Mesendoderm (in vitro differentiated cells): ENCODE results near the gene MEX3A.

ENCODE experiments used
- DNase-seq: peaks from one replicate; pipeline ENCODE4 v3.0.0; 2013
- H2AK5ac ChIP-seq: 2 replicates; pipeline ENCODE4 v1.6.1; 2013; ENCODE audit warnings: low read length, inconsistent platforms
- H2BK120ac ChIP-seq: 2 replicates; pipeline ENCODE4 v1.6.1; 2013; ENCODE audit warnings: low read depth, mild to moderate bottlenecking, low read length, moderate library complexity, mixed read lengths
- H2BK15ac ChIP-seq: replicated peaks from 2 replicates; pipeline ENCODE4 v1.6.1; 2013; ENCODE audit warnings: low read depth, mild to moderate bottlenecking, moderate library complexity
- H2BK5ac ChIP-seq: 2 replicates; pipeline ENCODE4 v1.6.1; 2013; ENCODE audit warnings: low read length, inconsistent platforms
- H3K18ac ChIP-seq: 2 replicates; pipeline ENCODE4 v1.6.1; 2013; ENCODE audit warnings: mild to moderate bottlenecking, low read length, mixed read lengths
- H3K23ac ChIP-seq: one replicate; pipeline ENCODE4 v1.6.1; 2013; ENCODE audit warnings: low read length
- H3K27ac ChIP-seq: 2 replicates; pipeline ENCODE4 v1.5.1; 2013; ENCODE audit warnings: low read depth, mild to moderate bottlenecking, inconsistent platforms, low read length, moderate library complexity
- H3K27me3 ChIP-seq: 2 replicates; pipeline ENCODE4 v1.6.1; 2013; ENCODE audit warnings: low read length, control low read depth, mild to moderate bottlenecking, inconsistent platforms; ENCODE audit not compliant: insufficient read depth, poor library complexity
- H3K36me3 ChIP-seq: 2 replicates; pipeline ENCODE4 v1.6.1; 2013; ENCODE audit warnings: low read length, inconsistent platforms; ENCODE audit not compliant: control insufficient read depth, insufficient read depth
- H3K4ac ChIP-seq: one replicate; pipeline ENCODE4 v1.6.1; 2013; ENCODE audit warnings: low read depth, mild to moderate bottlenecking, low read length, moderate library complexity
- H3K4me1 ChIP-seq: 2 replicates; pipeline ENCODE4 v1.6.1; 2013; ENCODE audit warnings: low read depth, low read length, inconsistent platforms; ENCODE audit not compliant: control insufficient read depth
- H3K4me2 ChIP-seq: 2 replicates; pipeline ENCODE4 v1.6.1; 2013; ENCODE audit warnings: low read length
- H3K4me3 ChIP-seq: 2 replicates; pipeline ENCODE4 v1.5.1; 2013; ENCODE audit warnings: mild to moderate bottlenecking, low read length
- H3K56ac ChIP-seq: one replicate; pipeline ENCODE4 v1.6.1; 2013; ENCODE audit warnings: low read length
- H3K79me1 ChIP-seq: 2 replicates; pipeline ENCODE4 v1.6.1; 2013; ENCODE audit warnings: low read length, inconsistent platforms
- H3K79me2 ChIP-seq: 2 replicates; pipeline ENCODE4 v1.6.1; 2013; ENCODE audit warnings: mild to moderate bottlenecking, low read length; ENCODE audit not compliant: control insufficient read depth, insufficient read depth
- H3K9ac ChIP-seq: 2 replicates; pipeline ENCODE4 v1.6.1; 2013; ENCODE audit warnings: low read length, inconsistent platforms
- H4K5ac ChIP-seq: one replicate; pipeline ENCODE4 v1.6.1; 2013; ENCODE audit warnings: low read length
- H4K8ac ChIP-seq: one replicate; pipeline ENCODE4 v1.6.1; 2013; ENCODE audit warnings: low read depth, mild to moderate bottlenecking, control low read depth, low read length, moderate library complexity
- whole genome bisulfite sequencing: extraction: QIAGEN DNeasy Blood & Tissue Kit; methylation state at CpG from one replicate; pipeline ENCODE4 v1.1.7; 2013; ENCODE audit warnings: low lambda C conversion rate, missing lambda C conversion rate; ENCODE audit not compliant: insufficient coverage; ENCODE audit errors: extremely low coverage; 5-methylcytosine and 5-hydroxymethylcytosine counted together

Gene MEX3A

GRCh38 chr1:156090138-156090839 lies 8.0 kb upstream of the MEX3A start:
- no peak overlapping the region for H3K4me3 ChIP-seq

GRCh38 chr1:156089704-156090103 lies 7.4 kb upstream of the MEX3A start:
- H3K27me3 ChIP-seq: no peaks in the 10 kb centered on the region
- no peak overlapping the region for H4K5ac ChIP-seq
- H3K18ac ChIP-seq: no peak overlapping the region
- no peak overlapping the region for H2BK120ac ChIP-seq
- H3K79me1 ChIP-seq: peaks cover 6% of the 10 kb centered on the region
- DNase-seq: no peak
- H4K8ac ChIP-seq: no peak overlapping the region
- no peak overlapping the region for H2BK15ac ChIP-seq
- no peak overlapping the region for H3K4me3 ChIP-seq
- no peak overlapping the region for H3K56ac ChIP-seq
- no peak overlapping the region for H2BK5ac ChIP-seq
- H3K4me1 ChIP-seq: peaks cover 2% of the 10 kb centered on the region
- no peak overlapping the region for H3K4ac ChIP-seq
- H2AK5ac ChIP-seq: no peak overlapping the region
- H3K79me2 ChIP-seq: peaks cover 2% of the 10 kb centered on the region
- no peak overlapping the region for H3K23ac ChIP-seq
- no peak overlapping the region for H3K4me2 ChIP-seq
- H3K9ac ChIP-seq: no peak overlapping the region
- WGBS: no CpG with 5 or more reads among the region's 6 CpGs
- H3K36me3 ChIP-seq: no peaks in the 10 kb centered on the region
- no peak overlapping the region for H3K27ac ChIP-seq

More at GRCh38 chr1:156090138-156090839, 8.0 kb upstream of the MEX3A start:
- Histone ChIP-seq H3K23ac (peak overlapping the region; percentile 80), H4K8ac (no peak overlapping the region), H2BK15ac (no peak overlapping the region), H3K27ac (no peak overlapping the region), H2BK5ac (no peak overlapping the region), H3K79me2 (peaks cover 2% of the 10 kb centered on the region), H3K79me1 (peaks cover 6% of the 10 kb centered on the region), H3K36me3 (no peaks in the 10 kb centered on the region), H4K5ac (no peak overlapping the region), H2AK5ac (no peak overlapping the region), H3K4me2 (no peak overlapping the region), H3K27me3 (no peaks in the 10 kb centered on the region), H3K4me1 (no peaks in the 10 kb centered on the region), H3K56ac (peak overlapping the region; percentile 7), H3K4ac (no peak overlapping the region), H3K18ac (no peak overlapping the region), H3K9ac (no peak overlapping the region), H2BK120ac (no peak overlapping the region)
- WGBS: no CpG with 5 or more reads among the region's 5 CpGs
- DNase-seq: no peak

GRCh38 chr1:156086256-156086662 lies 4.0 kb upstream of the MEX3A start:
- no peak overlapping the region for H2BK5ac ChIP-seq
- no peak overlapping the region for H3K27ac ChIP-seq
- H3K56ac ChIP-seq: peak overlapping the region; percentile 56
- H3K18ac ChIP-seq: no peak overlapping the region
- no peak overlapping the region for H2BK120ac ChIP-seq
- no peak overlapping the region for H3K23ac ChIP-seq
- H3K9ac ChIP-seq: no peak overlapping the region
- no peak overlapping the region for H4K5ac ChIP-seq
- H3K4me2 ChIP-seq: no peak overlapping the region
- no peak overlapping the region for H3K4ac ChIP-seq
- peaks cover 3% of the 10 kb centered on the region for H3K79me1 ChIP-seq
- H2AK5ac ChIP-seq: no peak overlapping the region
- no peak overlapping the region for H3K4me3 ChIP-seq
- H3K79me2 ChIP-seq: peaks cover 16% of the 10 kb centered on the region
- H3K27me3 ChIP-seq: no peaks in the 10 kb centered on the region
- no peak overlapping the region for H2BK15ac ChIP-seq
- no peak for DNase-seq
- H3K36me3 ChIP-seq: no peaks in the 10 kb centered on the region
- H3K4me1 ChIP-seq: peaks cover 6% of the 10 kb centered on the region
- no peak overlapping the region for H4K8ac ChIP-seq
- WGBS: no CpG with 5 or more reads among the region's 1 CpG

- H2BK120ac ChIP-seq: no peak overlapping the region
- no peak overlapping the region for H2BK15ac ChIP-seq
- peaks cover 10% of the 10 kb centered on the region for H3K4me1 ChIP-seq
- WGBS: no CpG with 5 or more reads among the region's 7 CpGs
- peaks cover 36% of the 10 kb centered on the region for H3K79me2 ChIP-seq
- peaks cover 5% of the 10 kb centered on the region for H3K79me1 ChIP-seq
- no peak overlapping the region for H3K23ac ChIP-seq
- no peak overlapping the region for H3K4ac ChIP-seq
- no peak overlapping the region for H2BK5ac ChIP-seq
- peak overlapping the region; percentile 92 for H3K56ac ChIP-seq
- peak overlapping the region; percentile 67 for H3K9ac ChIP-seq
- H3K27ac ChIP-seq: peak overlapping the region; percentile 62
- H3K4me3 ChIP-seq: peak overlapping the region; percentile 43
- H3K4me2 ChIP-seq: peak overlapping the region; percentile 53
- H3K27me3 ChIP-seq: no peaks in the 10 kb centered on the region
- no peak overlapping the region for H4K5ac ChIP-seq
- H4K8ac ChIP-seq: peak overlapping the region; percentile 65
- no peaks in the 10 kb centered on the region for H3K36me3 ChIP-seq
- H3K18ac ChIP-seq: peak overlapping the region; percentile 4
- peak overlapping the region; percentile 37 for H2AK5ac ChIP-seq
- peak; percentile 21 for DNase-seq
These were observed 1.8 kb upstream of the MEX3A start for GRCh38 chr1:156083800-156084790.

- Histone ChIP-seq H3K79me2 (peaks cover 57% of the 10 kb centered on the region), H3K36me3 (peaks cover 2% of the 10 kb centered on the region), H3K18ac (peak overlapping the region; percentile 99), H3K4me1 (peaks cover 31% of the 10 kb centered on the region), H2AK5ac (no peak overlapping the region), H2BK5ac (peak overlapping the region; percentile 97), H2BK15ac (no peak overlapping the region), H4K5ac (no peak overlapping the region), H3K27me3 (no peaks in the 10 kb centered on the region), H4K8ac (peak overlapping the region; percentile 76), H3K79me1 (peaks cover 23% of the 10 kb centered on the region), H3K4me2 (peak overlapping the region; percentile 54), H3K4ac (peak overlapping the region; percentile 100), H3K9ac (peak overlapping the region; percentile 99), H3K27ac (peak overlapping the region; percentile 99), H3K4me3 (peak overlapping the region; percentile 77), H2BK120ac (peak overlapping the region; percentile 88), H3K56ac (peak overlapping the region; percentile 99), H3K23ac (no peak overlapping the region)
- peak; percentile 88 for DNase-seq
- WGBS: no CpG with 5 or more reads among the region's 10 CpGs
These were observed 352 bp downstream of the MEX3A start for GRCh38 chr1:156081917-156082308.
